Measurements from ENCODE around the gene CEACAM3. TPM values are rescaled to one million over a fixed set of nuclear protein-coding genes. Genes with fewer than 3 reads are reported as not detected.
"Not testable (repeated sequence)": the region's sequence is repeated elsewhere in the genome, so short reads cannot be mapped to it uniquely, and the experiment has no call there.

Gene CEACAM3
- total RNA-seq (1 to 10 TPM in 1 of 2 donors, not detected in 1; 1.9 TPM), polyA plus RNA-seq (ENCODE audit: insufficient read length in 2 of 2) (not detected)
- long read RNA-seq, donor 1, result 0 reads
- long read RNA-seq, donor 2, result 0 reads
- long read RNA-seq, donor 3, partial matches to known transcripts, result 0 of 1 reads
- long read RNA-seq, donor 3, other reads (novel, unspliced or antisense), result 0 of 1 reads
- long read RNA-seq, donor 4, result 0 reads

DNA sequence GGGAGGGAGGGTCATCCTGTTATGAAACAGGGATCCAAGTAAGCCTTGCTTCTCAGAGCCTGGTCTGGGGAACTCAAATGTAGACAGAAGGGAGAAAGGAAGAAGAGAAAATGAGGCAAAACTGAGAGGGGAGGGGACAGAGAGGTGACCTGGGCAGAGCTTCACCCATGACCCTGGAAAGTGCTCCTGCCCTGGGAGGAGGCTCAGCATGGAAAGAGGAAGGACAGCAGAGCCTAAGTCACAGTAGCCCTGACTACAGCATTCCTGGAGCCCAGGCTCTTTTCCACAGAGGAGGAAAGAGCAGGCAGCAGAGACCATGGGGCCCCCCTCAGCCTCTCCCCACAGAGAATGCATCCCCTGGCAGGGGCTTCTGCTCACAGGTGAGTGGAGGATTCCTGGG is at the start of gene CEACAM3:
Gene CEACAM3, plus strand, starts transcription at position 226 of the 400 bp plus-strand sequence. Its CDS starts 91 bp downstream, at position 317.
- Histone ChIP-seq H3K27me3 (ENCODE audit: control insufficient read depth, insufficient read depth, low read length) (peaks cover 8% of the 10 kb centered on the region), H3K4me3 (ENCODE audit: low read depth, low read length) (no peak within 1 kb of the TSS), H3K36me3 (ENCODE audit: control insufficient read depth, insufficient read depth, low read length) (no peaks in the 10 kb centered on the region), H3K27ac (ENCODE audit: low read depth, low read length) (no peak within 1 kb of the TSS), H3K4me1 (ENCODE audit: control insufficient read depth, insufficient read depth, low read length) (no peaks in the 10 kb centered on the region), H3K9me3 (ENCODE audit: control insufficient read depth, insufficient read depth, low read length) (no peaks in the 10 kb centered on the region)
- DNase-seq (ENCODE audit: low read depth in 4 of 6, low spot score in 6 of 6), result no peak

DNA sequence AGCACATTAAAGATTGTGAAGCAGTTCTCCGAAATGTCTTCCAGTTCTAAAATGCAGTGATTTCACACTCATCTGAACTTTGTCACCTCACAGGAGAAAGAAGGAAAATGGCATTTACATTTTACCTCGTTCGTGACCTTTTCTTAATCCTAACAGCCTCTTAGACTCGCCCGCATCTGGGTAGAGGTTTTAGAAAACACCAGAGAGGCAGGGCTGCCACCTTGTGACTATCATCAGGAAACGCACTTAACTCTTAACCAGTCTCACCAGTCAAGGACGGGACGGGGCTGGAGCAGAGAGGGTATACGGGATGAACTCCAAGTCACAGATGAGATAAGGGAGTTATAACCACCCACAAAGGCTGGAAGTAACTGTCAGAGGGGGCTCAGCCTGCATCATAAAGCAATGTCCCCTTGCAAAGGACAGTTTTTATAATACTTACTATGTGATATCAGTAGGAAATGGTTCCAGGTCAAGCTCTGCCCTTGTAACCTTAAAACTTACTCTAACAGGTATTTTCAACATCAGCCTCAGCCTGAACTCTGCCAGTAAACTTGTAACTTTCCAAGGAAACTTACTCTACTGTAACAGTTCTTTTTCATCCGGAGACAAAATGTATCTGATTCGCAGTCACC is 49.7 kb upstream of the CEACAM3 start:
- Histone ChIP-seq H3K27ac (ENCODE audit: low read depth, low read length) (no peak overlapping the region), H3K9me3 (ENCODE audit: control insufficient read depth, insufficient read depth, low read length) (no peaks in the 10 kb centered on the region), H3K36me3 (ENCODE audit: control insufficient read depth, insufficient read depth, low read length) (no peaks in the 10 kb centered on the region), H3K4me1 (ENCODE audit: control insufficient read depth, insufficient read depth, low read length) (no peaks in the 10 kb centered on the region), H3K4me3 (ENCODE audit: low read depth, low read length) (no peak overlapping the region), H3K27me3 (ENCODE audit: control insufficient read depth, insufficient read depth, low read length) (peaks cover 13% of the 10 kb centered on the region)
- DNase-seq (ENCODE audit: low read depth in 4 of 6, low spot score in 6 of 6), result peak in 5 of 6 donors; percentile 6 to 69 (median 15)
- WGBS (ENCODE audit: insufficient coverage), result 65% methylated on average over 3 of the region's 11 CpGs

DNA sequence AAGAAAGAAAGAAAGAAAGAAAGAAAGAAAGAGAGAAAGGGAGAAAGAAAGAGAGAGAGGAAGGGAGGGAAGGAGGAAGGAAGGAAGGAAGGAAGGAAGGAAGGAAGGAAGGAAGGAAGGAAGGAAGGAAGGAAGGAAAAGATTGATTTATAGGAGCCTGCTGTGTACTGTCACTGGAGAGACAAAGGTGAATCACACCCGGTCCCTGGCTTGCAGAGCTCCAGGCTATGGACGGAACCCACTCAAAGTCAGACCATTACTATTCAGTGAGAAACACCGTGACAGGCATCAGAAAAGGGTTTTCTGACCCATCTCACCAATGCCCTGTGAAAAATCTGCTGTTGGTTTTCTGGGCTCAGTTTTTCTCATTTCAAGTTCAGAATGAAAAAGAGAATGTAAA is 48.4 kb upstream of the CEACAM3 start:
- H3K4me1 ChIP-seq (ENCODE audit: control insufficient read depth, insufficient read depth, low read length), result no peaks in the 10 kb centered on the region
- no peaks in the 10 kb centered on the region for H3K9me3 ChIP-seq (ENCODE audit: control insufficient read depth, insufficient read depth, low read length)
- no peaks in the 10 kb centered on the region for H3K36me3 ChIP-seq (ENCODE audit: control insufficient read depth, insufficient read depth, low read length)
- H3K27ac ChIP-seq (ENCODE audit: low read depth, low read length), result no peak overlapping the region
- no peak for DNase-seq (ENCODE audit: low read depth in 4 of 6, low spot score in 6 of 6)
- H3K4me3 ChIP-seq (ENCODE audit: low read depth, low read length), result no peak overlapping the region
- H3K27me3 ChIP-seq (ENCODE audit: control insufficient read depth, insufficient read depth, low read length), result peaks cover 16% of the 10 kb centered on the region
- WGBS (ENCODE audit: insufficient coverage), result 53% methylated on average over 3 of the region's 3 CpGs

DNA sequence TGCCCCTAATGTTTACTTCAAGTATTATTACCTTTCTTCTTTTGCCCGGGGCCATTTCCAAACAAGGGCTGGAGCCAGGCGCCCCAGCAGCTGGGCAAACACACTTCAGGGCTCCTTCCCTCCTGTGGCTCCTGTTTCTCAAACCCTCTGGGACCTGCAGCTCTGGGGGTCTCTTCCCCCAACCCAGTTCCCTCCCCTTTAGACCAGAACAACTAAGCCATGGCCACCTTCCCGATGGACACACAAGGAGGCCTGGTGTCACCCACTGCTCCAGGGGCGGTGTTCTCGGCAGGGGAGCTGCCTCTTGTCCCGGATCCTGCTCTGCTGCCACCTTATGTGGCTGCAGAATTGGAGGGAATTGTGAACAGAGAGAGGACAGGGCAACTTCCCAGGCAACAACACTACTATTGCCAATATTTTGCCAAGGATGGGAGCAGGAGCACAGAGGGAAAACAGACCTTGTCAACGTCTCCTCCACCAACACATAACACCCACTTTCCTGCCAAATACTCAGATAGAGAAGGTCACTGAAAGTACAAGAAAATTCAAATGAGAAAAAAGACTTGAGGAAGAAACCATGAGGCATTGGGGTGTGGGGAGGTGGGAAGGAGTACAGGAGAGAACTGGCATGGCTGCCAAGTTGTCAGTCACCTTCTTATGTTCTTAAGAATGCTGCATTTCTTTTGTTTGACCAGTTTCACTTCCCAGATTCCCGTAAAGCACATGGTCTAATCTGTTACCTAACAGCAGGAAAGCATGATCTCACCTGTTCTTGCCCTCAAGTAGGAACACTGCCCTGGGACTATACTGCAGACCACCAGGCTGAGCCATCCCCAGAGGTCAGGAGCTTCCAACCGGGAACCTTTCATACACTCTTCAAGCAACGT is 45.9 kb upstream of the CEACAM3 start:
- WGBS (ENCODE audit: insufficient coverage), result 58% methylated on average over 2 of the region's 10 CpGs
- DNase-seq (ENCODE audit: low read depth in 4 of 6, low spot score in 6 of 6); H3K27ac ChIP-seq (ENCODE audit: low read depth, low read length); H3K4me3 ChIP-seq (ENCODE audit: low read depth, low read length); H3K4me1 ChIP-seq (ENCODE audit: control insufficient read depth, insufficient read depth, low read length); H3K9me3 ChIP-seq (ENCODE audit: control insufficient read depth, insufficient read depth, low read length); H3K36me3 ChIP-seq (ENCODE audit: control insufficient read depth, insufficient read depth, low read length): not testable (repeated sequence)
- peaks cover 18% of the 10 kb centered on the region for H3K27me3 ChIP-seq (ENCODE audit: control insufficient read depth, insufficient read depth, low read length)

DNA sequence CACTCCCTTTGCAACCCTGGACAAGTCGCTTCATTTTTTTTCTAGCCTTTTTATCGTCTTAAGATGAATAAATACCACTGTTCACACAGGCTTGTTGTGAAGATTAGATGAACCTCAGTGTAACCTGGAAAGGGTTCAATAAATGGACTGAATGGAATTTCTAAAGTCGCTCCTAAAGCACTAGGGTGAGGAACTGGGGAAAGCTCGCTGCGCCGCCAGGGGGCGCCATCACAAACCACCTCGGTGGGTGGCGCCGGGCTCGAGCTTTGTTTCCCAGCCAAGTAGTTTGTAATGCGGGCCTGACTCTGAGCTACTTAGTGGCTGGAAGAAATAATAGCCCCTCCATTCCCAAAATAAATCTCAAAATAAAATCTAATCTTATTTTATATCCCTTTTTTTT is 43.2 kb upstream of the CEACAM3 start:
- 2% methylated on average over 7 of the region's 12 CpGs for WGBS (ENCODE audit: insufficient coverage)
- Histone ChIP-seq H3K4me1 (ENCODE audit: control insufficient read depth, insufficient read depth, low read length) (no peaks in the 10 kb centered on the region), H3K9me3 (ENCODE audit: control insufficient read depth, insufficient read depth, low read length) (no peaks in the 10 kb centered on the region), H3K4me3 (ENCODE audit: low read depth, low read length) (no peak overlapping the region), H3K36me3 (ENCODE audit: control insufficient read depth, insufficient read depth, low read length) (no peaks in the 10 kb centered on the region), H3K27me3 (ENCODE audit: control insufficient read depth, insufficient read depth, low read length) (peaks cover 13% of the 10 kb centered on the region), H3K27ac (ENCODE audit: low read depth, low read length) (no peak overlapping the region)
- no peak for DNase-seq (ENCODE audit: low read depth in 4 of 6, low spot score in 6 of 6)

DNA sequence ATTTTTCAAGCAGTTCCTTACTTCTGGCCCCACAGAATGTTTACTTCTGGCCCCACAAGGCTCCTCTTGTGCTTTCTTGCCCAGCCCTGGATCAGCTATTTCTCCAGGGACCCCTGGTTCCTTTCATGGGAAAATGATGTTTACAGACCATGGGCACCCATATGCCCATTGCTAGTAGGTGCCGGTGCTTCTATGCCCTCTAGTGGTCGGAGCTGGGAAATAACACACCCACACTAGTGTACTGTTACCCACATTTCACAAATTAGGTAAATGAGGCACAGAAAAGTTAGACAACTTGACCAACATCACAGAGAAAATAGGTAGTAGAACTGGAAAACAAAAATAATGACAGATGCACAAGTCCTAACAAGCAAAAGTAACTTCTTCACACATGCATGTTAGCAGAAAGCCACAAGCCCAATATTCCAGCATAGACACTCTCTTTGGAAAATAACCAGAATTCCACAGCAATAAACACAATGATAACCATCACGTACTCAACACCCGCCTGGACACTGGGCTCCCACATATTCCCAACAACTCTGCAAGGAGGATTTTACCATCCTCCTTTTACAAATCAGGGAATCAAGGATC is 42.4 kb upstream of the CEACAM3 start:
- Histone ChIP-seq H3K36me3 (ENCODE audit: control insufficient read depth, insufficient read depth, low read length) (no peaks in the 10 kb centered on the region), H3K27ac (ENCODE audit: low read depth, low read length) (no peak overlapping the region), H3K27me3 (ENCODE audit: control insufficient read depth, insufficient read depth, low read length) (peaks cover 9% of the 10 kb centered on the region), H3K4me1 (ENCODE audit: control insufficient read depth, insufficient read depth, low read length) (no peaks in the 10 kb centered on the region), H3K9me3 (ENCODE audit: control insufficient read depth, insufficient read depth, low read length) (no peaks in the 10 kb centered on the region), H3K4me3 (ENCODE audit: low read depth, low read length) (no peak overlapping the region)
- WGBS (ENCODE audit: insufficient coverage), result 36% methylated on average over 2 of the region's 4 CpGs
- DNase-seq (ENCODE audit: low read depth in 4 of 6, low spot score in 6 of 6), result peak in 2 of 6 donors; percentile 18 to 42

DNA sequence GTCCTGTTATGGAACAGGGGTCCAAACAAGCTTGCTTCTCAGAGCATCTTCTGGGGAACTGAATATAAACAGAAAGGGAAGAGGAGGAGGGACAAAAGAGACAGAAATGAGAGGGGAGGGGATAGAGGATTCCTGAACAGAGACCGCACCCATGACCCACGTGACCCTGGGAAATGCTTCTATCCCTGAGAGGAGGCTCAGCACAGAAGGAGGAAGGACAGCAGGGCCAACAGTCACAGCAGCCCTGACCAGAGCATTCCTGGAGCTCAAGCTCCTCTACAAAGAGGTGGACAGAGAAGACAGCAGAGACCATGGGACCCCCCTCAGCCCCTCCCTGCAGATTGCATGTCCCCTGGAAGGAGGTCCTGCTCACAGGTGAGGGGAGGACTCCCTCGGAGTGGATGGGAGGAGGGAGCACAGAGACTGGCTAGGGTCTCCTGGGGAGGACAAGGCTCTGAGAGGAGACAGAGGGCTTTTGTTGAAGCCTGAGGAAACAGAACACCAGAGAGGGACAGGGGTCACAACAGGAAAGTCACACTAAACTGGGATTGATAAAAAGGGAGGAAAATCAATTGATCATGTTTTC is 41.0 kb upstream of the CEACAM3 start, which contains the start of gene CEACAM6:
Gene CEACAM6, plus strand, starts transcription at position 203 of the 586 bp plus-strand sequence. Its CDS starts 109 bp downstream, at position 312.
- H3K9me3 ChIP-seq (ENCODE audit: control insufficient read depth, insufficient read depth, low read length), result no peaks in the 10 kb centered on the region
- 50% methylated on average over 2 of the region's 3 CpGs for WGBS (ENCODE audit: insufficient coverage)
- peaks cover 10% of the 10 kb centered on the region for H3K27me3 ChIP-seq (ENCODE audit: control insufficient read depth, insufficient read depth, low read length)
- no peak within 1 kb of the TSS for H3K4me3 ChIP-seq (ENCODE audit: low read depth, low read length)
- DNase-seq (ENCODE audit: low read depth in 4 of 6, low spot score in 6 of 6), result no peak
- no peaks in the 10 kb centered on the region for H3K36me3 ChIP-seq (ENCODE audit: control insufficient read depth, insufficient read depth, low read length)
- no peak within 1 kb of the TSS for H3K27ac ChIP-seq (ENCODE audit: low read depth, low read length)
- no peaks in the 10 kb centered on the region for H3K4me1 ChIP-seq (ENCODE audit: control insufficient read depth, insufficient read depth, low read length)

DNA sequence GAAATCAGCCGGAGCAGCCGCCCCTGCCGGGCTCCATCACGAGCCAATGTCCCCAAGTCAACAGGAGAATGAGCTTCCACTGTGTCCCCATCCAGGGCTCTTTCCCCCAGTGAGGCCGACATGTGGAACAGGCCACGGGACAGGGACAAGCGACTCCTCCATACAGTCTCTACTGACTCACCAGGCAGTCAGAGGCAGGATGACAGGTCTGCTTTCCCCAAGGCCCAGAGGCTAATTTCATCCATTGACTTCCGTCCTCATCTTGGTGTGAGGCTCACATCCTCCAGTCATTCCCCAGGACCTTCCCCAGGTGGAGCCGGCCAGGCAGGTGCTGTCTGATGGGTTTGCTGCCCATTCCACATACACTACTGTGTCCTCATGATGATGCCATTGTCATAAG is 37.5 kb upstream of the CEACAM3 start:
- DNase-seq (ENCODE audit: low read depth in 4 of 6, low spot score in 6 of 6), result no peak
- WGBS (ENCODE audit: insufficient coverage), result 78% methylated on average over 9 of the region's 9 CpGs
- H3K4me1 ChIP-seq (ENCODE audit: control insufficient read depth, insufficient read depth, low read length), result no peaks in the 10 kb centered on the region
- H3K36me3 ChIP-seq (ENCODE audit: control insufficient read depth, insufficient read depth, low read length), result no peaks in the 10 kb centered on the region
- no peaks in the 10 kb centered on the region for H3K9me3 ChIP-seq (ENCODE audit: control insufficient read depth, insufficient read depth, low read length)
- no peak overlapping the region for H3K27ac ChIP-seq (ENCODE audit: low read depth, low read length)
- H3K4me3 ChIP-seq (ENCODE audit: low read depth, low read length), result no peak overlapping the region
- H3K27me3 ChIP-seq (ENCODE audit: control insufficient read depth, insufficient read depth, low read length), result peaks cover 2% of the 10 kb centered on the region

DNA sequence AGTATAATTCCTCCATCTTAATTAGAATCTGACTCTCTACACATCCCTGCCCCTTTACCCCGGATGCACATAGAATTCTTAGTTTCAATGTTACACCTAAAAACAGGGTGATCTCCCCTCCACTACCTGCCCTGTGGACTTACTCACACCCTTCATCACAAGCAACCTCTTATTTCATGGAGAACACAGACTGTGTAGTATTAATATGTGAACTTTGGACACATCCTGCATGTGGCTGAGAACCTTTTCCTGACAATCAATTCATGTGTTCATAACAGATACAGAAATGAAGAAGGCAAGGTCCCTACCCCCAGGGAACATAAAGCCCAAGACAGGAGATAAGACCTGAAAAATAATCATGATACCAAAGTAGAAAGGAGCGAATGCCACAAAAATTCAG is 29.3 kb upstream of the CEACAM3 start:
- no peaks in the 10 kb centered on the region for H3K4me1 ChIP-seq (ENCODE audit: control insufficient read depth, insufficient read depth, low read length)
- H3K27ac ChIP-seq (ENCODE audit: low read depth, low read length), result no peak overlapping the region
- peaks cover 6% of the 10 kb centered on the region for H3K27me3 ChIP-seq (ENCODE audit: control insufficient read depth, insufficient read depth, low read length)
- H3K4me3 ChIP-seq (ENCODE audit: low read depth, low read length), result no peak overlapping the region
- no peak for DNase-seq (ENCODE audit: low read depth in 4 of 6, low spot score in 6 of 6)
- H3K36me3 ChIP-seq (ENCODE audit: control insufficient read depth, insufficient read depth, low read length), result no peaks in the 10 kb centered on the region
- no peaks in the 10 kb centered on the region for H3K9me3 ChIP-seq (ENCODE audit: control insufficient read depth, insufficient read depth, low read length)
- 100% methylated on average over 1 of the region's 2 CpGs for WGBS (ENCODE audit: insufficient coverage)
